ENCODE data around the gene TTF1. TPM values are rescaled to one million over a fixed set of nuclear protein-coding genes. Genes with fewer than 3 reads are reported as not detected.
A peak's percentile ranks its signal among the peaks of the same experiment; 100 is the strongest.

The TTF1 gene
- total RNA-seq, 1 experiment from 2014 or later = 16.0 TPM

DNA sequence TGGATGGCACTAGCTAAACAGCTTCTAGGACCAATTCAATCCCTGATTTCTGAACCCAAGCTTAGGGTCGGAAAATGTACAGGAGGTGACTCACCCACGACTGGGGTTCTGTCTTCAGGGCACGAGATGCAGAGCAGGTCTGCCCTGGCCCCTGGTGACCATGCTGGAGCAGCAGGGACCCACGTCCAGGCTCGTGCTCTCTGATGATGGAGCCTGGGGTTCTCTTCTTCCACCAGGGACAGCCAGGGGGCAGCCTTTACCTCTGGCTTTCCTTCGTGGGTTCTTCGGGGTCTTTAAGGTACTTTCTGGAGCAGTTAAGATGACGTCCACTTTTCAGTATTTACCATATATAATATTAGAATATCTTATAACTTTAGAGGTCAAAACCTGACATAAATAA is 5.4 kb upstream of the TTF1 start:
- Histone ChIP-seq H3F3A (ENCODE audit: insufficient read depth, low read depth) (0 out of 2 replicates have a peak, but pooled peaks cover 7% of the 10 kb centered on the region), H3K27me3 (ENCODE audit: insufficient read depth, low read depth) (peaks cover 76% of the 10 kb centered on the region), H4K20me1 (ENCODE audit: insufficient read depth) (no peaks in the 10 kb centered on the region), H3K9me3 (ENCODE audit: insufficient read depth, low read depth) (no peaks in the 10 kb centered on the region), H3K27ac (no peak overlapping the region), H3K36me3 (ENCODE audit: low read depth) (no peaks in the 10 kb centered on the region), H3K4me3 (no peak overlapping the region), H2AFZ (no peak overlapping the region), H3K79me2 (ENCODE audit: low read depth) (no peaks in the 10 kb centered on the region), H3K4me2 (no peak overlapping the region), H3K9me2 (ENCODE audit: insufficient read depth) (no peaks in the 10 kb centered on the region), H3K4me1 (replicated peaks; ENCODE audit: insufficient read depth) (peaks cover 4% of the 10 kb centered on the region; the same call in 1 of the 2 replicates)
- TF ChIP-seq EZH2 (IDR thresholded peaks at IDR 0.05; ENCODE audit: low read depth) = no peak
- TF ChIP-seq, protein P1, sequence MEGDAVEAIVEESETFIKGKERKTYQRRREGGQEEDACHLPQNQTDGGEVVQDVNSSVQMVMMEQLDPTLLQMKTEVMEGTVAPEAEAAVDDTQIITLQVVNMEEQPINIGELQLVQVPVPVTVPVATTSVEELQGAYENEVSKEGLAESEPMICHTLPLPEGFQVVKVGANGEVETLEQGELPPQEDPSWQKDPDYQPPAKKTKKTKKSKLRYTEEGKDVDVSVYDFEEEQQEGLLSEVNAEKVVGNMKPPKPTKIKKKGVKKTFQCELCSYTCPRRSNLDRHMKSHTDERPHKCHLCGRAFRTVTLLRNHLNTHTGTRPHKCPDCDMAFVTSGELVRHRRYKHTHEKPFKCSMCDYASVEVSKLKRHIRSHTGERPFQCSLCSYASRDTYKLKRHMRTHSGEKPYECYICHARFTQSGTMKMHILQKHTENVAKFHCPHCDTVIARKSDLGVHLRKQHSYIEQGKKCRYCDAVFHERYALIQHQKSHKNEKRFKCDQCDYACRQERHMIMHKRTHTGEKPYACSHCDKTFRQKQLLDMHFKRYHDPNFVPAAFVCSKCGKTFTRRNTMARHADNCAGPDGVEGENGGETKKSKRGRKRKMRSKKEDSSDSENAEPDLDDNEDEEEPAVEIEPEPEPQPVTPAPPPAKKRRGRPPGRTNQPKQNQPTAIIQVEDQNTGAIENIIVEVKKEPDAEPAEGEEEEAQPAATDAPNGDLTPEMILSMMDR (conservative IDR thresholded peaks at IDR 0.05) = peak; percentile 41; the same call in 1 of the 2 replicates
- no TSS peak for BruUV-seq (replicated peaks)
- ChIA-PET POLR2A (ENCODE audit: unreplicated experiment) (no interaction called here), CTCF (no interaction called here)
- no peak for DNase-seq
- intact Hi-C loops (cut with micrococcal nuclease; ENCODE audit: unreplicated experiment) = loop anchor here (10.0 kb wide), 1 partner anchor 493 kb away; no protein-coding TSS in a partner anchor

DNA sequence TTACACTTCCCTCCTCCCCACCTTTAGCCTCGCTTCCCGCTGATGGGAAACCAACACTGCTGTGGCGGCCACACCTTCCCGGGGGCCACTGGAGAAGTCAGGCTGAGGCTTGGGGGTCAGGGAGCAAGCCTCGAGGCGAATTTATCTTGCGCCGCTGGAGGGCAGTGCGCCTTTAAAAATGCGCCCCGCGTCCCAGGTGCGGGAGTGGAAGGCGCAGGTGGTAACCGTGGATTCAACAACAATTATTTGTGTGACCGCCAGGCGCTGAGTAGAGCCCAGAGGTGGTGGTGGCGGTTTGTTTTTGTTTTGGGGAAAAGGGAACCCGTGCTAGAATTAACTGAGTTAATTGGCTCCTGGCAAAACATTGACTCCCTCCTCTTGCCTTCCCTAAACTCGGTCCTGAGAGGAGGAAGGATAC is 4.5 kb upstream of the TTF1 start:
- peaks cover 4% of the 10 kb centered on the region; the same call in 1 of the 2 replicates for H3K4me1 ChIP-seq (replicated peaks; ENCODE audit: insufficient read depth)
- H3K27me3 ChIP-seq (ENCODE audit: insufficient read depth, low read depth) = peaks cover 66% of the 10 kb centered on the region
- DNase-seq = peak; percentile 53 to 75
- BruUV-seq (replicated peaks) = no TSS peak
- TF ChIP-seq, protein P1 (conservative IDR thresholded peaks at IDR 0.05) = peak; percentile 78
- no peak for TF ChIP-seq EZH2 (IDR thresholded peaks at IDR 0.05; ENCODE audit: low read depth)
- no peak overlapping the region for H3K27ac ChIP-seq
- intact Hi-C loops (cut with micrococcal nuclease; ENCODE audit: unreplicated experiment) = loop anchor here (1.0 to 10.0 kb wide), 7 partner anchors 96 to 611 kb away; no protein-coding TSS in a partner anchor
- ChIA-PET CTCF (no interaction called here), POLR2A (ENCODE audit: unreplicated experiment) (no interaction called here)
- 0 out of 2 replicates have a peak, but pooled peaks cover 7% of the 10 kb centered on the region for H3F3A ChIP-seq (ENCODE audit: insufficient read depth, low read depth)
- H3K4me2 ChIP-seq = peak overlapping the region; percentile 58
- H3K36me3 ChIP-seq (ENCODE audit: low read depth) = no peaks in the 10 kb centered on the region
- H3K79me2 ChIP-seq (ENCODE audit: low read depth) = peaks cover 5% of the 10 kb centered on the region
- H3K9me2 ChIP-seq (ENCODE audit: insufficient read depth) = no peaks in the 10 kb centered on the region
- H3K9me3 ChIP-seq (ENCODE audit: insufficient read depth, low read depth) = no peaks in the 10 kb centered on the region
- no peak overlapping the region for H2AFZ ChIP-seq
- no peaks in the 10 kb centered on the region for H4K20me1 ChIP-seq (ENCODE audit: insufficient read depth)
- H3K4me3 ChIP-seq = no peak overlapping the region

DNA sequence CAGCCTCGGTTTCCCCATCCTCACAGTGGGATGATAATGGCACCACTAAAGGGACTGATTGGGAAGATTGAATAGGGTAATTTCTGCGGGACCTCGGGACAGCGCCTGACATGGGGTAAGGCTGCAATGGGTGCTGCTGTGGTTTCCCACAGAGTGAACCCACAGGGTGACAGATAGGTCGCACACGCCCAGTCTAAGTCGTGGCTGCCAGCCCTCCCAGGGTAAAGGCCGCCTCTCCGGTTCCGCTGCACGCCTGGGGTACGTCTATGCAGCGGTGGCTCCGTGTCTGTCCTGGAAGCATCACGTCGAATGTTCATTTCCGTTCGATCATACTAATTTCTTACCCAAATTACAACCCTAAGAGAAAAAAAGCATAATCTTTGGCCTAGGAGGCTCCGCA is 4.0 kb upstream of the TTF1 start:
- Histone ChIP-seq H3K4me1 (replicated peaks; ENCODE audit: insufficient read depth) (peaks cover 7% of the 10 kb centered on the region; the same call in 1 of the 2 replicates), H3F3A (ENCODE audit: insufficient read depth, low read depth) (0 out of 2 replicates have a peak, but pooled peaks cover 7% of the 10 kb centered on the region), H3K9me2 (ENCODE audit: insufficient read depth) (no peaks in the 10 kb centered on the region), H3K4me2 (peak overlapping the region; percentile 58), H3K79me2 (ENCODE audit: low read depth) (peaks cover 9% of the 10 kb centered on the region), H3K36me3 (ENCODE audit: low read depth) (no peaks in the 10 kb centered on the region), H4K20me1 (ENCODE audit: insufficient read depth) (no peaks in the 10 kb centered on the region), H3K9me3 (ENCODE audit: insufficient read depth, low read depth) (no peaks in the 10 kb centered on the region), H3K27me3 (ENCODE audit: insufficient read depth, low read depth) (peaks cover 61% of the 10 kb centered on the region), H3K4me3 (no peak overlapping the region), H3K27ac (no peak overlapping the region), H2AFZ (no peak overlapping the region)
- intact Hi-C loops (cut with micrococcal nuclease; ENCODE audit: unreplicated experiment) = loop anchor here (1.0 to 10.0 kb wide), 7 partner anchors 96 to 612 kb away; no protein-coding TSS in a partner anchor
- ChIA-PET POLR2A (ENCODE audit: unreplicated experiment) (interaction anchor here (0.6 to 0.7 kb wide), 2 partner anchors 191 to 242 kb away, joined by 3 to 5 read pairs; no protein-coding TSS in a partner anchor), CTCF (interaction anchor here (0.7 kb wide), 1 partner anchor 612 kb away, joined by 9 read pairs; no protein-coding TSS in a partner anchor)
- TF ChIP-seq, protein P1 (conservative IDR thresholded peaks at IDR 0.05) = no peak
- no peak for TF ChIP-seq EZH2 (IDR thresholded peaks at IDR 0.05; ENCODE audit: low read depth)
- BruUV-seq (replicated peaks) = no TSS peak
- no peak for DNase-seq

Data from PC-9 (cell line).